Measurements from ENCODE around the gene UVRAG. TPM values are rescaled to one million over a fixed set of nuclear protein-coding genes. Genes with fewer than 3 reads are reported as not detected.
"Not testable (repeated sequence)": the region's sequence is repeated elsewhere in the genome, so short reads cannot be mapped to it uniquely, and the experiment has no call there.

Gene UVRAG
- polyA plus RNA-seq, 2 donors: 3.1 to 3.8 TPM

GRCh38 chr11:75851203-75851602, 36.2 kb downstream of the UVRAG start:
- Histone ChIP-seq H3K9me3 (ENCODE audit: control insufficient read depth in 2 of 2, insufficient read depth in 1 of 2, low read depth in 1 of 2, low read length in 1 of 2) (no peaks in the 10 kb centered on the region), H3K4me3 (ENCODE audit: low read depth in 1 of 2, low read length in 2 of 2) (no peak overlapping the region), H3K36me3 (ENCODE audit: control insufficient read depth in 2 of 2, insufficient read depth in 2 of 2, low read length in 1 of 2) (no peaks in the 10 kb centered on the region), H3K27me3 (ENCODE audit: control insufficient read depth in 1 of 2, insufficient read depth in 2 of 2, low read length in 2 of 2) (no peaks in the 10 kb centered on the region), H3K27ac (ENCODE audit: low read depth in 2 of 2, low read length in 1 of 2) (no peak overlapping the region), H3K4me1 (ENCODE audit: control insufficient read depth in 2 of 2, insufficient read depth in 2 of 2, low read length in 1 of 2) (no peaks in the 10 kb centered on the region)
- 68 to 73% methylated on average over 1 of the region's 1 CpG for WGBS, 2 donors

DNA sequence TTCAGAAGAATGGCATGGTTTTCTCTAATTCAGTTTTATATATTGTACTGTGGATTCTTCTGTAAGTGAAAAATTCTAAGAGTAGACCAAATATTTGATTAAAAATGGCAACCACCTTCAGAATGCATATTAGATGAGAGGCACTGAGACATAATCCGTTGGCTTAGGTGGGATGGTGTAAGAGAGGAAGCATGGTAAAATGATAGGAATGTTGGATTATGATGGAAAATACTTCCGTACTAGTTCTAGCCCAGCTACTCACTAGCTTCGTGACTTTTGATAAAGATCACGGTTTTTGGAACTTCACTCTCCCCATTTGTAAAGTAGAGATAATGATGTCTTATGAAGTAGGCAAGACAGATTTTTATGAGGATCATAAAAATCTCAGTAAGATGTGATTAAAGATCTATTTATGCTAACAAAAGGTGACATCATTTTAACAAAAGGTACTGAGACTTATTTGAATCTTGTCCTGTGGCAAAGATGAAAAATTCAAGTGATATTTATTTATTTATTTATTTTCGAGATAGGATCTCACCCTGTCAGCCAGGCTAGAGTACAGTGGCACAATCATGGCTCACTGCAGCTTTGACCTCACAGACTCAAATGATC, 37.5 kb downstream of the UVRAG start:
- Histone ChIP-seq H3K27me3 (ENCODE audit: control insufficient read depth in 1 of 2, insufficient read depth in 2 of 2, low read length in 2 of 2) (no peaks in the 10 kb centered on the region), H3K4me3 (ENCODE audit: low read depth in 1 of 2, low read length in 2 of 2) (no peak overlapping the region), H3K27ac (ENCODE audit: low read depth in 2 of 2, low read length in 1 of 2) (peak overlapping the region in 1 of 2 donors; percentile 22), H3K36me3 (ENCODE audit: control insufficient read depth in 2 of 2, insufficient read depth in 2 of 2, low read length in 1 of 2) (no peaks in the 10 kb centered on the region), H3K4me1 (ENCODE audit: control insufficient read depth in 2 of 2, insufficient read depth in 2 of 2, low read length in 1 of 2) (no peaks in the 10 kb centered on the region), H3K9me3 (ENCODE audit: control insufficient read depth in 2 of 2, insufficient read depth in 1 of 2, low read depth in 1 of 2, low read length in 1 of 2) (no peaks in the 10 kb centered on the region)
- WGBS, 2 donors: 95 to 96% methylated on average over 5 of the region's 5 CpGs

DNA sequence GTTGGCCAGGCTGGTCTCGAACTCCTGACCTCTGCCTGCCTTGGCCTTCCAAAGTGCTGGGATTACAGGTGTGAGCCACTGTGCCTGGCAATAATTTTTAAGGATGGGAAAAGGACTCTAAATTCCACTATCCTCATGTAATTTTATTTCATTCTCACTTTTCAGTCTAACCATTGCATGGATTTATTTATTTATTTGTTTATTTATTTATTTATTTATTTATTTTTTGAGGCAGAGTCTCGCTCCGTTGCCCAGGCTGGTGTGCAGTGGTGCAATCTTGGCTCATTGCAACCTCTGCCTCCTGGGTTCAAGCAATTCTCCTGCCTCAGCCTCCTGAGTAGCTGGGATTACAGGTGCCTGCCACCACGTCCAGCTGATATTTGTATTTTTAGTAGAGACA, 38.6 kb downstream of the UVRAG start:
- not testable (repeated sequence) for H3K4me3 ChIP-seq (ENCODE audit: low read depth in 1 of 2, low read length in 2 of 2); H3K4me1 ChIP-seq (ENCODE audit: control insufficient read depth in 2 of 2, insufficient read depth in 2 of 2, low read length in 1 of 2); H3K9me3 ChIP-seq (ENCODE audit: control insufficient read depth in 2 of 2, insufficient read depth in 1 of 2, low read depth in 1 of 2, low read length in 1 of 2); H3K36me3 ChIP-seq (ENCODE audit: control insufficient read depth in 2 of 2, insufficient read depth in 2 of 2, low read length in 1 of 2); H3K27ac ChIP-seq (ENCODE audit: low read depth in 2 of 2, low read length in 1 of 2); H3K27me3 ChIP-seq (ENCODE audit: control insufficient read depth in 1 of 2, insufficient read depth in 2 of 2, low read length in 2 of 2)
- 91 to 95% methylated on average over 4 of the region's 4 CpGs for WGBS, 2 donors

DNA sequence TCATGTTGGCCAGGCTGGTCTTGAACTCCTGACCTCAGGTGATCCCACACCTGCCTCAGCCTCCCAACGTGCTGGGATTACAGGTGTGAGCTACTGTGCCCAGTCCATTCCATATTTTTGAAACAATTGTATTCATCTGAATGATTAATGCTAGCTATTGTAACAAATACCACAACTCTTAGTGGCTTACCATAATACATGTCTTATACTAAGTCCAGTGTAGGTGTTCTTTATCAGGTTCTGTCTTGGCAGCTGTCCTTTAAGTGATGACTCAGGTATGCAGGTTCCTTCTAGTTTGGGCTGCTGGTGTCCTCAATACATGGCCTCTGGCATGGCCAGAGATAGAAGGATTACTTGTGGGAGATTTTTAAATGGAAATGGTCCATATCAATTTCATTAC, 39.0 kb downstream of the UVRAG start:
- no peaks in the 10 kb centered on the region for H3K27me3 ChIP-seq (ENCODE audit: control insufficient read depth in 1 of 2, insufficient read depth in 2 of 2, low read length in 2 of 2)
- H3K9me3 ChIP-seq (ENCODE audit: control insufficient read depth in 2 of 2, insufficient read depth in 1 of 2, low read depth in 1 of 2, low read length in 1 of 2): no peaks in the 10 kb centered on the region
- no peaks in the 10 kb centered on the region for H3K4me1 ChIP-seq (ENCODE audit: control insufficient read depth in 2 of 2, insufficient read depth in 2 of 2, low read length in 1 of 2)
- H3K36me3 ChIP-seq (ENCODE audit: control insufficient read depth in 2 of 2, insufficient read depth in 2 of 2, low read length in 1 of 2): no peaks in the 10 kb centered on the region
- no peak overlapping the region for H3K4me3 ChIP-seq (ENCODE audit: low read depth in 1 of 2, low read length in 2 of 2)
- 41 to 58% methylated on average over 1 of the region's 1 CpG for WGBS, 2 donors
- no peak overlapping the region for H3K27ac ChIP-seq (ENCODE audit: low read depth in 2 of 2, low read length in 1 of 2)

GRCh38 chr11:75855206-75855605, 40.2 kb downstream of the UVRAG start:
- Histone ChIP-seq H3K27me3 (ENCODE audit: control insufficient read depth in 1 of 2, insufficient read depth in 2 of 2, low read length in 2 of 2) (no peaks in the 10 kb centered on the region), H3K9me3 (ENCODE audit: control insufficient read depth in 2 of 2, insufficient read depth in 1 of 2, low read depth in 1 of 2, low read length in 1 of 2) (no peaks in the 10 kb centered on the region), H3K4me3 (ENCODE audit: low read depth in 1 of 2, low read length in 2 of 2) (no peak overlapping the region), H3K4me1 (ENCODE audit: control insufficient read depth in 2 of 2, insufficient read depth in 2 of 2, low read length in 1 of 2) (no peaks in the 10 kb centered on the region), H3K27ac (ENCODE audit: low read depth in 2 of 2, low read length in 1 of 2) (no peak overlapping the region), H3K36me3 (ENCODE audit: control insufficient read depth in 2 of 2, insufficient read depth in 2 of 2, low read length in 1 of 2) (no peaks in the 10 kb centered on the region)
- WGBS, 2 donors: 78 to 79% methylated on average over 6 of the region's 6 CpGs

DNA sequence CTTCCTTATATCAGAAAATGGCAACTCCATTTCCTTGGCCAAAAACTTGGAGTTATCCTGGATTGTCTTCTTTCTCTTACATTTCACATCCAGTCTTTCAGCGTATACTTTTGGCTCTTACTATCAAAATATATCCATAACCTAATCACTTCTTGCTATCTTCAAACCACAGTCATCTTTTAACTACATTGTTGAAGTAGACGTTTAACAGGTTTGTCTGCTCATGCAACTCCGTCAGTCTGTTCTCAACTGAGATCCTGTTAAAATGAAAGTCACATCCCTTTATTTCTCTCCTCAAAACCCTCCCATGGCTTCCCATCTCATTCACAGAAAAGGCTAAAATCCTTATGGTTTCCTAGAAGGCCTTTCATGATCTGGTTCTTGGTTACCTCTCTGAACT, 41.9 kb downstream of the UVRAG start:
- Histone ChIP-seq H3K4me3 (ENCODE audit: low read depth in 1 of 2, low read length in 2 of 2) (no peak overlapping the region), H3K36me3 (ENCODE audit: control insufficient read depth in 2 of 2, insufficient read depth in 2 of 2, low read length in 1 of 2) (no peaks in the 10 kb centered on the region), H3K27ac (ENCODE audit: low read depth in 2 of 2, low read length in 1 of 2) (no peak overlapping the region), H3K27me3 (ENCODE audit: control insufficient read depth in 1 of 2, insufficient read depth in 2 of 2, low read length in 2 of 2) (no peaks in the 10 kb centered on the region), H3K4me1 (ENCODE audit: control insufficient read depth in 2 of 2, insufficient read depth in 2 of 2, low read length in 1 of 2) (no peaks in the 10 kb centered on the region), H3K9me3 (ENCODE audit: control insufficient read depth in 2 of 2, insufficient read depth in 1 of 2, low read depth in 1 of 2, low read length in 1 of 2) (no peaks in the 10 kb centered on the region)
- 79 to 84% methylated on average over 3 of the region's 3 CpGs for WGBS, 2 donors

DNA sequence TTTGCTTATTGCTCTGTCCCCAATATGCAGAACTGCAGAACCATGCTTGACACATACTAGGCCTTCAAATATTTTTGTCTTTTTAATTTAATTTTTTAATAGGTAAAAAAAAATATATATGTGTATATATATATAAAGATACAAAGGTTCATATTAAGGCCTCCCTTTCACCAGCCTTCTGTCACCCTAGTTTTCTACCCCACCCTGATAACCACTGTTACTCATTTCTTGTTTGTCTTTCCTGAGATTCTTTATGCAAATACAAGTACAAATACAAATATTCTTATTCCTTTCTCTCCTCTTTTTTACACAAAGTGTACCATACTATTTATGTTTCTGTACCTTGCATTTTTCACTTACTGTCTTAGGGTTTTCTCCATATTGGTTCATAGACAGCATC, 43.0 kb downstream of the UVRAG start:
- no peaks in the 10 kb centered on the region for H3K4me1 ChIP-seq (ENCODE audit: control insufficient read depth in 2 of 2, insufficient read depth in 2 of 2, low read length in 1 of 2)
- peaks cover 0 to 4% of the 10 kb centered on the region in 2 donors for H3K36me3 ChIP-seq (ENCODE audit: control insufficient read depth in 2 of 2, insufficient read depth in 2 of 2, low read length in 1 of 2)
- no peak overlapping the region for H3K27ac ChIP-seq (ENCODE audit: low read depth in 2 of 2, low read length in 1 of 2)
- no peaks in the 10 kb centered on the region for H3K27me3 ChIP-seq (ENCODE audit: control insufficient read depth in 1 of 2, insufficient read depth in 2 of 2, low read length in 2 of 2)
- no peaks in the 10 kb centered on the region for H3K9me3 ChIP-seq (ENCODE audit: control insufficient read depth in 2 of 2, insufficient read depth in 1 of 2, low read depth in 1 of 2, low read length in 1 of 2)
- H3K4me3 ChIP-seq (ENCODE audit: low read depth in 1 of 2, low read length in 2 of 2): no peak overlapping the region

DNA sequence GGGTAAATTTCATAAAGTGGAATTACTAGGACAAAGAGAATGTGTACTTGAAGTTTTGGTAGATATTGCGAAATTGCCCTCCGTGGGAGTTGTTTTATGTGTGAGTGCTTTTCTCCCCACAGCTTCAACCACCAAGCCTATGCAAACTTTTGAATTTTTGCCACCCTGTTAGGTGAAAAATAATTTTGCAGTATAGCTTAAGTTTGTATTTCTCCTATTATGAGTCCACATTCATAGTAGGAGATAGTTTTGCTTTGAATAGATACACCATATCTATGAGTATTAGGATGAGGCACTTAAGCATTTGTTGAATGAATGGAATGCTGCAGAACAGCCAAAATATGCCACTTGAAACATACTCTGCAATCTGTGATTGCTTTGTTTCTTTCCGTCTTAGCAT, 43.6 kb downstream of the UVRAG start:
- Histone ChIP-seq H3K9me3 (ENCODE audit: control insufficient read depth in 2 of 2, insufficient read depth in 1 of 2, low read depth in 1 of 2, low read length in 1 of 2) (no peaks in the 10 kb centered on the region), H3K27ac (ENCODE audit: low read depth in 2 of 2, low read length in 1 of 2) (no peak overlapping the region), H3K4me1 (ENCODE audit: control insufficient read depth in 2 of 2, insufficient read depth in 2 of 2, low read length in 1 of 2) (no peaks in the 10 kb centered on the region), H3K4me3 (ENCODE audit: low read depth in 1 of 2, low read length in 2 of 2) (no peak overlapping the region), H3K36me3 (ENCODE audit: control insufficient read depth in 2 of 2, insufficient read depth in 2 of 2, low read length in 1 of 2) (peaks cover 0 to 4% of the 10 kb centered on the region in 2 donors), H3K27me3 (ENCODE audit: control insufficient read depth in 1 of 2, insufficient read depth in 2 of 2, low read length in 2 of 2) (no peaks in the 10 kb centered on the region)
- WGBS, 2 donors: 63 to 66% methylated on average over 3 of the region's 3 CpGs

- Histone ChIP-seq H3K27ac (ENCODE audit: low read depth in 2 of 2, low read length in 1 of 2) (no peak overlapping the region), H3K4me3 (ENCODE audit: low read depth in 1 of 2, low read length in 2 of 2) (no peak overlapping the region), H3K4me1 (ENCODE audit: control insufficient read depth in 2 of 2, insufficient read depth in 2 of 2, low read length in 1 of 2) (no peaks in the 10 kb centered on the region), H3K9me3 (ENCODE audit: control insufficient read depth in 2 of 2, insufficient read depth in 1 of 2, low read depth in 1 of 2, low read length in 1 of 2) (no peaks in the 10 kb centered on the region), H3K27me3 (ENCODE audit: control insufficient read depth in 1 of 2, insufficient read depth in 2 of 2, low read length in 2 of 2) (no peaks in the 10 kb centered on the region), H3K36me3 (ENCODE audit: control insufficient read depth in 2 of 2, insufficient read depth in 2 of 2, low read length in 1 of 2) (peaks cover 0 to 4% of the 10 kb centered on the region in 2 donors)
- 96 to 99% methylated on average over 2 of the region's 2 CpGs for WGBS, 2 donors
Observed at GRCh38 chr11:75859614-75860013, 44.6 kb downstream of the UVRAG start.

- peaks cover 0 to 4% of the 10 kb centered on the region in 2 donors for H3K36me3 ChIP-seq (ENCODE audit: control insufficient read depth in 2 of 2, insufficient read depth in 2 of 2, low read length in 1 of 2)
- H3K9me3 ChIP-seq (ENCODE audit: control insufficient read depth in 2 of 2, insufficient read depth in 1 of 2, low read depth in 1 of 2, low read length in 1 of 2): no peaks in the 10 kb centered on the region
- H3K27me3 ChIP-seq (ENCODE audit: control insufficient read depth in 1 of 2, insufficient read depth in 2 of 2, low read length in 2 of 2): no peaks in the 10 kb centered on the region
- H3K4me1 ChIP-seq (ENCODE audit: control insufficient read depth in 2 of 2, insufficient read depth in 2 of 2, low read length in 1 of 2): no peaks in the 10 kb centered on the region
- no peak overlapping the region for H3K27ac ChIP-seq (ENCODE audit: low read depth in 2 of 2, low read length in 1 of 2)
- WGBS, 2 donors: 94 to 96% methylated on average over 2 of the region's 2 CpGs
- no peak overlapping the region for H3K4me3 ChIP-seq (ENCODE audit: low read depth in 1 of 2, low read length in 2 of 2)
Observed at GRCh38 chr11:75862437-75862836, 47.4 kb downstream of the UVRAG start.
